WTC11 (cell line): ENCODE measurements around the gene ABLIM3.

Experiments
- CREB1 ChIP-seq: sonication (generic); formaldehyde crosslinking; IDR thresholded peaks from 2 replicates; pipeline ENCODE4 v1.8.0; 2023; ENCODE audit warnings: mild to moderate bottlenecking, missing genetic modification reagents
- FOXJ3 ChIP-seq: sonication (generic); formaldehyde crosslinking; IDR thresholded peaks from 2 replicates; pipeline ENCODE4 v1.9.0; 2021; ENCODE audit warnings: missing genetic modification reagents, mild to moderate bottlenecking, borderline replicate concordance
- GABPB1 ChIP-seq: sonication (generic); formaldehyde crosslinking; IDR thresholded peaks from 2 replicates; pipeline ENCODE4 v1.8.1; 2023; ENCODE audit warnings: mild to moderate bottlenecking, missing genetic modification reagents
- SMAD3 ChIP-seq: sonication (generic); formaldehyde crosslinking; IDR thresholded peaks from 2 replicates; pipeline ENCODE4 v1.8.0; 2022; ENCODE audit warnings: missing genetic modification reagents, mild to moderate bottlenecking, borderline replicate concordance
- SP1 ChIP-seq: sonication (generic); formaldehyde crosslinking; conservative IDR thresholded peaks from 2 replicates; pipeline ENCODE4 v1.8.1; 2022; ENCODE audit warnings: missing genetic modification reagents
- TCF7 ChIP-seq: sonication (generic); formaldehyde crosslinking; IDR thresholded peaks from 2 replicates; pipeline ENCODE4 v1.8.0; 2022; ENCODE audit warnings: mild to moderate bottlenecking, low read depth, missing genetic modification reagents, moderate library complexity
- TF ChIP-seq, protein P1 (sequence below): fragments of 200-600 bp; IDR thresholded peaks from 2 replicates; pipeline ENCODE4 v1.8.0; 2022; ENCODE audit warnings: antibody characterized with exemption
- TF ChIP-seq, protein P2 (sequence below): sonication (generic); formaldehyde crosslinking; IDR thresholded peaks from 2 replicates; pipeline ENCODE4 v1.8.1; 2023; ENCODE audit warnings: mild to moderate bottlenecking, moderate library complexity, missing genetic modification reagents
- TF ChIP-seq, protein P3 (sequence below): sonication (generic); formaldehyde crosslinking; IDR thresholded peaks from 2 replicates; pipeline ENCODE4 v1.8.0; 2022; ENCODE audit warnings: mild to moderate bottlenecking, missing genetic modification reagents
- TF ChIP-seq, protein P4 (sequence below): sonication (generic); formaldehyde crosslinking; IDR thresholded peaks from 2 replicates; pipeline ENCODE4 v1.8.0; 2022; ENCODE audit warnings: missing genetic modification reagents
- TF ChIP-seq, protein P5 (sequence below): sonication (generic); formaldehyde crosslinking; IDR thresholded peaks from 2 replicates; pipeline ENCODE4 v1.8.1; 2023; ENCODE audit warnings: mild to moderate bottlenecking, missing genetic modification reagents, moderate library complexity
- TF ChIP-seq, protein P6 (sequence below): sonication (generic); formaldehyde crosslinking; IDR thresholded peaks from 2 replicates; pipeline ENCODE4 v1.8.0; 2023; ENCODE audit warnings: missing genetic modification reagents, mild to moderate bottlenecking, borderline replicate concordance
- TF ChIP-seq, protein P7 (sequence below): sonication (generic); formaldehyde crosslinking; IDR thresholded peaks from 2 replicates; pipeline ENCODE4 v1.8.0; 2023; ENCODE audit warnings: missing genetic modification reagents
- TF ChIP-seq, protein P8 (sequence below): sonication (generic); formaldehyde crosslinking; IDR thresholded peaks from 2 replicates; pipeline ENCODE4 v1.8.1; 2023; ENCODE audit warnings: mild to moderate bottlenecking, missing genetic modification reagents

DNA sequence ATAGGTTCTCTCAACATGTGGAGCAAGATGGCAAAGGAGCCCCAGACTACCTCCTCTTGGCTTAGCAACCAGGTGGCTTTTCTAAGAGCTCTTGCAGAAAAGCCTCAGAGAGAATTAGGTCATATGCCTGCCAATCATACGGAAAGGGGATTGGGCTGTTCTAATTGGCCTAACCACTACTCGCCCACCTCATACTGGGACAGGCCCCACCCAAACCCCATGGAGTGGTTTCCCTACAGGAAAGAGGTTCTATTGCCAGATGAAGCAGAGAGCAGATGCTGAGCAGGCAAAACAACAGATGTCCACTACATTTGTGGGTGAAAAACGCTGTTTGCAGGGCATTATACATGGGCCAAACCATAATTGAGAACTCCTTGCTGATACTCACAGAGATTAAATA lies 29.0 kb downstream of the ABLIM3 start:
- TF ChIP-seq, protein P1, sequence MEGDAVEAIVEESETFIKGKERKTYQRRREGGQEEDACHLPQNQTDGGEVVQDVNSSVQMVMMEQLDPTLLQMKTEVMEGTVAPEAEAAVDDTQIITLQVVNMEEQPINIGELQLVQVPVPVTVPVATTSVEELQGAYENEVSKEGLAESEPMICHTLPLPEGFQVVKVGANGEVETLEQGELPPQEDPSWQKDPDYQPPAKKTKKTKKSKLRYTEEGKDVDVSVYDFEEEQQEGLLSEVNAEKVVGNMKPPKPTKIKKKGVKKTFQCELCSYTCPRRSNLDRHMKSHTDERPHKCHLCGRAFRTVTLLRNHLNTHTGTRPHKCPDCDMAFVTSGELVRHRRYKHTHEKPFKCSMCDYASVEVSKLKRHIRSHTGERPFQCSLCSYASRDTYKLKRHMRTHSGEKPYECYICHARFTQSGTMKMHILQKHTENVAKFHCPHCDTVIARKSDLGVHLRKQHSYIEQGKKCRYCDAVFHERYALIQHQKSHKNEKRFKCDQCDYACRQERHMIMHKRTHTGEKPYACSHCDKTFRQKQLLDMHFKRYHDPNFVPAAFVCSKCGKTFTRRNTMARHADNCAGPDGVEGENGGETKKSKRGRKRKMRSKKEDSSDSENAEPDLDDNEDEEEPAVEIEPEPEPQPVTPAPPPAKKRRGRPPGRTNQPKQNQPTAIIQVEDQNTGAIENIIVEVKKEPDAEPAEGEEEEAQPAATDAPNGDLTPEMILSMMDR, result no peak
- TF ChIP-seq, protein P2, sequence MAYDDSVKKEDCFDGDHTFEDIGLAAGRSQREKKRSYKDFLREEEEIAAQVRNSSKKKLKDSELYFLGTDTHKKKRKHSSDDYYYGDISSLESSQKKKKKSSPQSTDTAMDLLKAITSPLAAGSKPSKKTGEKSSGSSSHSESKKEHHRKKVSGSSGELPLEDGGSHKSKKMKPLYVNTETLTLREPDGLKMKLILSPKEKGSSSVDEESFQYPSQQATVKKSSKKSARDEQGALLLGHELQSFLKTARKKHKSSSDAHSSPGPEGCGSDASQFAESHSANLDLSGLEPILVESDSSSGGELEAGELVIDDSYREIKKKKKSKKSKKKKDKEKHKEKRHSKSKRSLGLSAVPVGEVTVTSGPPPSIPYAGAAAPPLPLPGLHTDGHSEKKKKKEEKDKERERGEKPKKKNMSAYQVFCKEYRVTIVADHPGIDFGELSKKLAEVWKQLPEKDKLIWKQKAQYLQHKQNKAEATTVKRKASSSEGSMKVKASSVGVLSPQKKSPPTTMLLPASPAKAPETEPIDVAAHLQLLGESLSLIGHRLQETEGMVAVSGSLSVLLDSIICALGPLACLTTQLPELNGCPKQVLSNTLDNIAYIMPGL, result no peak
- TF ChIP-seq, protein P3, sequence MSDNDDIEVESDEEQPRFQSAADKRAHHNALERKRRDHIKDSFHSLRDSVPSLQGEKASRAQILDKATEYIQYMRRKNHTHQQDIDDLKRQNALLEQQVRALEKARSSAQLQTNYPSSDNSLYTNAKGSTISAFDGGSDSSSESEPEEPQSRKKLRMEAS (CRISPR knock-in tag), result no peak
- no peak for TF ChIP-seq SMAD3 (CRISPR knock-in tag)
- no peak for TF ChIP-seq TCF7
- TF ChIP-seq CREB1 (CRISPR knock-in tag), result no peak
- no peak for TF ChIP-seq SP1
- TF ChIP-seq, protein P4, sequence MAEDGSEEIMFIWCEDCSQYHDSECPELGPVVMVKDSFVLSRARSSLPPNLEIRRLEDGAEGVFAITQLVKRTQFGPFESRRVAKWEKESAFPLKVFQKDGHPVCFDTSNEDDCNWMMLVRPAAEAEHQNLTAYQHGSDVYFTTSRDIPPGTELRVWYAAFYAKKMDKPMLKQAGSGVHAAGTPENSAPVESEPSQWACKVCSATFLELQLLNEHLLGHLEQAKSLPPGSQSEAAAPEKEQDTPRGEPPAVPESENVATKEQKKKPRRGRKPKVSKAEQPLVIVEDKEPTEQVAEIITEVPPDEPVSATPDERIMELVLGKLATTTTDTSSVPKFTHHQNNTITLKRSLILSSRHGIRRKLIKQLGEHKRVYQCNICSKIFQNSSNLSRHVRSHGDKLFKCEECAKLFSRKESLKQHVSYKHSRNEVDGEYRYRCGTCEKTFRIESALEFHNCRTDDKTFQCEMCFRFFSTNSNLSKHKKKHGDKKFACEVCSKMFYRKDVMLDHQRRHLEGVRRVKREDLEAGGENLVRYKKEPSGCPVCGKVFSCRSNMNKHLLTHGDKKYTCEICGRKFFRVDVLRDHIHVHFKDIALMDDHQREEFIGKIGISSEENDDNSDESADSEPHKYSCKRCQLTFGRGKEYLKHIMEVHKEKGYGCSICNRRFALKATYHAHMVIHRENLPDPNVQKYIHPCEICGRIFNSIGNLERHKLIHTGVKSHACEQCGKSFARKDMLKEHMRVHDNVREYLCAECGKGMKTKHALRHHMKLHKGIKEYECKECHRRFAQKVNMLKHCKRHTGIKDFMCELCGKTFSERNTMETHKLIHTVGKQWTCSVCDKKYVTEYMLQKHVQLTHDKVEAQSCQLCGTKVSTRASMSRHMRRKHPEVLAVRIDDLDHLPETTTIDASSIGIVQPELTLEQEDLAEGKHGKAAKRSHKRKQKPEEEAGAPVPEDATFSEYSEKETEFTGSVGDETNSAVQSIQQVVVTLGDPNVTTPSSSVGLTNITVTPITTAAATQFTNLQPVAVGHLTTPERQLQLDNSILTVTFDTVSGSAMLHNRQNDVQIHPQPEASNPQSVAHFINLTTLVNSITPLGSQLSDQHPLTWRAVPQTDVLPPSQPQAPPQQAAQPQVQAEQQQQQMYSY (CRISPR knock-in tag), result no peak
- TF ChIP-seq, protein P5, sequence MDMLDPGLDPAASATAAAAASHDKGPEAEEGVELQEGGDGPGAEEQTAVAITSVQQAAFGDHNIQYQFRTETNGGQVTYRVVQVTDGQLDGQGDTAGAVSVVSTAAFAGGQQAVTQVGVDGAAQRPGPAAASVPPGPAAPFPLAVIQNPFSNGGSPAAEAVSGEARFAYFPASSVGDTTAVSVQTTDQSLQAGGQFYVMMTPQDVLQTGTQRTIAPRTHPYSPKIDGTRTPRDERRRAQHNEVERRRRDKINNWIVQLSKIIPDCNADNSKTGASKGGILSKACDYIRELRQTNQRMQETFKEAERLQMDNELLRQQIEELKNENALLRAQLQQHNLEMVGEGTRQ (CRISPR knock-in tag), result no peak
- TF ChIP-seq, protein P6, sequence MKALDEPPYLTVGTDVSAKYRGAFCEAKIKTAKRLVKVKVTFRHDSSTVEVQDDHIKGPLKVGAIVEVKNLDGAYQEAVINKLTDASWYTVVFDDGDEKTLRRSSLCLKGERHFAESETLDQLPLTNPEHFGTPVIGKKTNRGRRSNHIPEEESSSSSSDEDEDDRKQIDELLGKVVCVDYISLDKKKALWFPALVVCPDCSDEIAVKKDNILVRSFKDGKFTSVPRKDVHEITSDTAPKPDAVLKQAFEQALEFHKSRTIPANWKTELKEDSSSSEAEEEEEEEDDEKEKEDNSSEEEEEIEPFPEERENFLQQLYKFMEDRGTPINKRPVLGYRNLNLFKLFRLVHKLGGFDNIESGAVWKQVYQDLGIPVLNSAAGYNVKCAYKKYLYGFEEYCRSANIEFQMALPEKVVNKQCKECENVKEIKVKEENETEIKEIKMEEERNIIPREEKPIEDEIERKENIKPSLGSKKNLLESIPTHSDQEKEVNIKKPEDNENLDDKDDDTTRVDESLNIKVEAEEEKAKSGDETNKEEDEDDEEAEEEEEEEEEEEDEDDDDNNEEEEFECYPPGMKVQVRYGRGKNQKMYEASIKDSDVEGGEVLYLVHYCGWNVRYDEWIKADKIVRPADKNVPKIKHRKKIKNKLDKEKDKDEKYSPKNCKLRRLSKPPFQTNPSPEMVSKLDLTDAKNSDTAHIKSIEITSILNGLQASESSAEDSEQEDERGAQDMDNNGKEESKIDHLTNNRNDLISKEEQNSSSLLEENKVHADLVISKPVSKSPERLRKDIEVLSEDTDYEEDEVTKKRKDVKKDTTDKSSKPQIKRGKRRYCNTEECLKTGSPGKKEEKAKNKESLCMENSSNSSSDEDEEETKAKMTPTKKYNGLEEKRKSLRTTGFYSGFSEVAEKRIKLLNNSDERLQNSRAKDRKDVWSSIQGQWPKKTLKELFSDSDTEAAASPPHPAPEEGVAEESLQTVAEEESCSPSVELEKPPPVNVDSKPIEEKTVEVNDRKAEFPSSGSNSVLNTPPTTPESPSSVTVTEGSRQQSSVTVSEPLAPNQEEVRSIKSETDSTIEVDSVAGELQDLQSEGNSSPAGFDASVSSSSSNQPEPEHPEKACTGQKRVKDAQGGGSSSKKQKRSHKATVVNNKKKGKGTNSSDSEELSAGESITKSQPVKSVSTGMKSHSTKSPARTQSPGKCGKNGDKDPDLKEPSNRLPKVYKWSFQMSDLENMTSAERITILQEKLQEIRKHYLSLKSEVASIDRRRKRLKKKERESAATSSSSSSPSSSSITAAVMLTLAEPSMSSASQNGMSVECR (CRISPR knock-in tag), result no peak
- no peak for TF ChIP-seq FOXJ3
- no peak for TF ChIP-seq GABPB1 (CRISPR knock-in tag)
- TF ChIP-seq, protein P7, sequence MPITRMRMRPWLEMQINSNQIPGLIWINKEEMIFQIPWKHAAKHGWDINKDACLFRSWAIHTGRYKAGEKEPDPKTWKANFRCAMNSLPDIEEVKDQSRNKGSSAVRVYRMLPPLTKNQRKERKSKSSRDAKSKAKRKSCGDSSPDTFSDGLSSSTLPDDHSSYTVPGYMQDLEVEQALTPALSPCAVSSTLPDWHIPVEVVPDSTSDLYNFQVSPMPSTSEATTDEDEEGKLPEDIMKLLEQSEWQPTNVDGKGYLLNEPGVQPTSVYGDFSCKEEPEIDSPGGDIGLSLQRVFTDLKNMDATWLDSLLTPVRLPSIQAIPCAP, result no peak
- TF ChIP-seq, protein P8, sequence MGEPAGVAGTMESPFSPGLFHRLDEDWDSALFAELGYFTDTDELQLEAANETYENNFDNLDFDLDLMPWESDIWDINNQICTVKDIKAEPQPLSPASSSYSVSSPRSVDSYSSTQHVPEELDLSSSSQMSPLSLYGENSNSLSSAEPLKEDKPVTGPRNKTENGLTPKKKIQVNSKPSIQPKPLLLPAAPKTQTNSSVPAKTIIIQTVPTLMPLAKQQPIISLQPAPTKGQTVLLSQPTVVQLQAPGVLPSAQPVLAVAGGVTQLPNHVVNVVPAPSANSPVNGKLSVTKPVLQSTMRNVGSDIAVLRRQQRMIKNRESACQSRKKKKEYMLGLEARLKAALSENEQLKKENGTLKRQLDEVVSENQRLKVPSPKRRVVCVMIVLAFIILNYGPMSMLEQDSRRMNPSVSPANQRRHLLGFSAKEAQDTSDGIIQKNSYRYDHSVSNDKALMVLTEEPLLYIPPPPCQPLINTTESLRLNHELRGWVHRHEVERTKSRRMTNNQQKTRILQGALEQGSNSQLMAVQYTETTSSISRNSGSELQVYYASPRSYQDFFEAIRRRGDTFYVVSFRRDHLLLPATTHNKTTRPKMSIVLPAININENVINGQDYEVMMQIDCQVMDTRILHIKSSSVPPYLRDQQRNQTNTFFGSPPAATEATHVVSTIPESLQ, result no peak
